ENCODE results near the gene TEX38. TPM values are rescaled to one million over a fixed set of nuclear protein-coding genes. Genes with fewer than 3 reads are reported as not detected.

Gene TEX38
- total RNA-seq, 4 donors from 2014 or later = not detected

DNA sequence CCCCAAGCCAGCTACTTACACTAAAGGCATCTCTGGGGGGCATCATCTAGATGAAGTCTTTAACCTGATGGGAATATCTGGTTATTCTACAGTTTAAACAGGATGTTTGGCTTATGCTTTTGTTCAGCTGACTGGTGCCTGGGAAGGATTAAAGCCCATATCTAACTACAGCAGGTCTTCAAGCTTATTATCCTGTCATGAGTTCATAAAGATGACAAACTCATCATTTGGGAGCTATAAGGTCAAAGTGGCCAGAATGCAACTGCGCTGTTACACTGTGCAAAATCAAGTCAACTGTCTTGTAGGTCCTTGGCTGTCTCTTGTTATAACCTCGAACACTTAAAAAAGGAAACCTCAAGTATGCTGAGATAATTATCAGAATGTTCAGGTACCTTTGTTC lies 36.4 kb upstream of the TEX38 start:
- no peak overlapping the region for H3K4me3 ChIP-seq
- no peaks in the 10 kb centered on the region for H3K27me3 ChIP-seq
- no peaks in the 10 kb centered on the region for H3K9me3 ChIP-seq
- TF ChIP-seq, protein P1, sequence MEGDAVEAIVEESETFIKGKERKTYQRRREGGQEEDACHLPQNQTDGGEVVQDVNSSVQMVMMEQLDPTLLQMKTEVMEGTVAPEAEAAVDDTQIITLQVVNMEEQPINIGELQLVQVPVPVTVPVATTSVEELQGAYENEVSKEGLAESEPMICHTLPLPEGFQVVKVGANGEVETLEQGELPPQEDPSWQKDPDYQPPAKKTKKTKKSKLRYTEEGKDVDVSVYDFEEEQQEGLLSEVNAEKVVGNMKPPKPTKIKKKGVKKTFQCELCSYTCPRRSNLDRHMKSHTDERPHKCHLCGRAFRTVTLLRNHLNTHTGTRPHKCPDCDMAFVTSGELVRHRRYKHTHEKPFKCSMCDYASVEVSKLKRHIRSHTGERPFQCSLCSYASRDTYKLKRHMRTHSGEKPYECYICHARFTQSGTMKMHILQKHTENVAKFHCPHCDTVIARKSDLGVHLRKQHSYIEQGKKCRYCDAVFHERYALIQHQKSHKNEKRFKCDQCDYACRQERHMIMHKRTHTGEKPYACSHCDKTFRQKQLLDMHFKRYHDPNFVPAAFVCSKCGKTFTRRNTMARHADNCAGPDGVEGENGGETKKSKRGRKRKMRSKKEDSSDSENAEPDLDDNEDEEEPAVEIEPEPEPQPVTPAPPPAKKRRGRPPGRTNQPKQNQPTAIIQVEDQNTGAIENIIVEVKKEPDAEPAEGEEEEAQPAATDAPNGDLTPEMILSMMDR (IDR thresholded peaks at IDR 0.05) = no peak
- no peak for TF ChIP-seq POLR2A (IDR thresholded peaks at IDR 0.05)
- H3K4me1 ChIP-seq = no peaks in the 10 kb centered on the region
- peaks cover 0 to 55% (median 0%) of the 10 kb centered on the region in 3 donors for H3K36me3 ChIP-seq
- no peak overlapping the region for H3K27ac ChIP-seq
- DNase-seq = no peak

DNA sequence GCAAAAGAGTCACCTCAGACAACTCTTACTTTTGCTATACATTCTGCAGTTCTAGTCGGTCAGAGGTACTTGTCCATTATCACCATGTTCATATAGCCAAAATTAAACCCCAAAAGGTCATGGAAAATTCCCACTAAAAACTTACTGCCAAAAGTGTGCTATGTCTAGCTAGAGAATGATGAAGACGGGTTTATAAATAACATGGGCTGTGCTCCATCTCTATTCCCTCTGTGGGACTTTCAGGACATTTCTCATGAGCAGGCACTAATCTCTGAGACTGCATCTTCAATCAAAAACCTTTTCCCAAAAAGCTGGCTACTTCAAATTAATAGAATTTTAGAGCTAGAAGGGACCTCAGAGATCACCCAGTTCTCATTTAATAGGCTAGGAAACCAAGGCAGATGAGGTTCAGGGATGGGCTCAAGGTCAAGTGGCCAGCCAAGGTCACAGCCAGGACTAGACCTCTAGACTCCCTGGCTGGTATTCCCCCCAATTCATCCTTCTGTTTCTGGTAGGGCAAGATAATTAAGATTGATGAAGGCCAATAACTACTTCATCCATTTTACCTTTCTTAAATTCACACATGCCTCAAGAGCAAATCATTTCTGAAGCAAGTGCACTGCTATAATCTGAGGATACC lies 34.1 kb upstream of the TEX38 start:
- Histone ChIP-seq H3K4me3 (no peak overlapping the region), H3K9me3 (no peaks in the 10 kb centered on the region), H3K27me3 (no peaks in the 10 kb centered on the region), H3K4me1 (no peaks in the 10 kb centered on the region), H3K36me3 (peaks cover 0 to 44% (median 0%) of the 10 kb centered on the region in 3 donors), H3K27ac (peak overlapping the region in 1 of 4 donors; percentile 22)
- TF ChIP-seq, protein P1 (IDR thresholded peaks at IDR 0.05) = no peak
- no peak for TF ChIP-seq POLR2A (IDR thresholded peaks at IDR 0.05)
- DNase-seq = no peak

DNA sequence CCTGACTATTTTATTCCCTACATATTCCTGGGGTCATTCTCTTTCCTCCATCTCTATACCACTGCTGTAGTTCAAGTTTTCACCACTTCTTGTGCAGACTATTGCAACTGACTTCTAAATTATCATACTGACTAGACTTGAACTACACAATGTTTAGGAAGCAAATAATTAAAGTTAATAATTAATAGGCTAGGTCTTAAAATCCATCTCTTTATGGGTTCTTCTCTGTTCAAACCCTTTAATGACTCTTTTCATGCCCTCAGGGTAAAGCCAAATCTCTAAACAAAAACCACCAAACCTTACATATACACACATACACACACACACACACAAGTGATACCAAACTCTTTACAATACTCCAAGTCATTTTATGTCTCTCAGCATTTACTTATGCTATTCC lies 32.7 kb upstream of the TEX38 start:
- no peaks in the 10 kb centered on the region for H3K27me3 ChIP-seq
- peaks cover 0 to 9% (median 0%) of the 10 kb centered on the region in 4 donors for H3K4me1 ChIP-seq
- TF ChIP-seq POLR2A (IDR thresholded peaks at IDR 0.05) = no peak
- TF ChIP-seq, protein P1 (IDR thresholded peaks at IDR 0.05) = peak in 1 of 6 experiments; percentile 24
- H3K27ac ChIP-seq = no peak overlapping the region
- H3K9me3 ChIP-seq = no peaks in the 10 kb centered on the region
- no peak overlapping the region for H3K4me3 ChIP-seq
- DNase-seq = no peak
- H3K36me3 ChIP-seq = peaks cover 0 to 32% (median 0%) of the 10 kb centered on the region in 3 donors

DNA sequence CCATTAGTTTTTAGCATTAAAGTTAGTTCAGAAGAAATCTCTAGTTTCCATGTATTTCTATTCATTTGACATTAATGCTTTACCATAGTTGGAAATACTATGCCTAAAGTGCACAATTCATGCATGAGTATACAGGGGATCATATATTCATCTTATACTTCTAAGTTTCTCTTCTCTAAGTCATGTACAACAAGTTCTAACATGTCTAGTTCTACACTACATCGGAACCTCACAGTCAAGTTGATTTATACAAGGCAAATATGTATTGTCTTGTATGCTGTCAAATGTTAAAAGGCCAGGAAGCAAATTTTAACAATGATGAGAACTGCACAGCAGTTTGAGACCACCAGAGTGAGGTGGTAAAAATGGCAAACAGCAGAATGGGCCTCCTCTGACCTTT lies 32.1 kb upstream of the TEX38 start:
- TF ChIP-seq, protein P1 (IDR thresholded peaks at IDR 0.05) = no peak
- TF ChIP-seq POLR2A (IDR thresholded peaks at IDR 0.05) = no peak
- H3K36me3 ChIP-seq = peaks cover 0 to 26% (median 0%) of the 10 kb centered on the region in 3 donors
- H3K4me1 ChIP-seq = peaks cover 0 to 9% (median 0%) of the 10 kb centered on the region in 4 donors

DNA sequence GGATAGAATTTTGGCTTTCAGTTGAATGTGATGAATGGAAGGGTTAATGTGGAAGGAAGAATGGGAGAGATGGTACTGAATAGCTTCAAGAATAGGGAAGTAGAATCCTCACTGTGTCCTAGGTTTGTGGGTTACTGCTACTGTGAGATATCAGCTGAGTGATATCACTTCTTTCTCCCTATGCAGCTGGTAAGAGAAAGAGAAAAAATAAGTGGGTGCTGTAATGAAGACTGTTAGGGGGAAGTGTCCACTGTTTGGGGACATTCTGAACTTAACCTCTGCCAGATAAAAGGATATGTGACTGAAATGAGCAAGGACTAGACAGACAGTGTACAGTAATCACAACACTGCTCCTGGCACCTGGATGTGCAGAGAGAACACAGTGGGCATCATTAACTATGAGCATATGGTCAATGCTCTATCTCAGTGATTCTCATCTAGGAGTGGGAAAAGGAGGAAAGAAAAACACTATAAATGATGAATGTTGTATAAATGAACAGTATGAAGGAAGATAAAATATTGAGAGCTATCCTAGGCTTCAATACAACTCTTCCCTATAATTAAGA lies 29.5 kb upstream of the TEX38 start:
- H3K4me3 ChIP-seq = no peak overlapping the region
- no peak overlapping the region for H3K27ac ChIP-seq
- peaks cover 0 to 9% (median 0%) of the 10 kb centered on the region in 4 donors for H3K4me1 ChIP-seq
- no peaks in the 10 kb centered on the region for H3K27me3 ChIP-seq
- TF ChIP-seq POLR2A (IDR thresholded peaks at IDR 0.05) = no peak
- TF ChIP-seq, protein P1 (IDR thresholded peaks at IDR 0.05) = no peak
- no peaks in the 10 kb centered on the region for H3K9me3 ChIP-seq
- DNase-seq = no peak
- H3K36me3 ChIP-seq = peaks cover 0 to 7% (median 0%) of the 10 kb centered on the region in 3 donors

More for the DNA sequence above, 32.1 kb upstream of the TEX38 start:
- no peaks in the 10 kb centered on the region for H3K27me3 ChIP-seq
- H3K27ac ChIP-seq = no peak overlapping the region
- no peak for DNase-seq
- H3K9me3 ChIP-seq = no peaks in the 10 kb centered on the region
- no peak overlapping the region for H3K4me3 ChIP-seq
